KG1 (cell line): Measurements from ENCODE around the gene EXOC3.

Experiments
- DNase-seq: peaks from one replicate; lab custom pipeline; 2025; lab: John Stamatoyannopoulos, UW

Gene EXOC3

GRCh38 chr5:426392-426976 lies 16.5 kb upstream of the EXOC3 start:
- no peak for DNase-seq

- no peak for DNase-seq
Observed at GRCh38 chr5:427415-428087, 15.4 kb upstream of the EXOC3 start.

GRCh38 chr5:428219-428618 lies 14.8 kb upstream of the EXOC3 start:
- DNase-seq: no peak

DNA sequence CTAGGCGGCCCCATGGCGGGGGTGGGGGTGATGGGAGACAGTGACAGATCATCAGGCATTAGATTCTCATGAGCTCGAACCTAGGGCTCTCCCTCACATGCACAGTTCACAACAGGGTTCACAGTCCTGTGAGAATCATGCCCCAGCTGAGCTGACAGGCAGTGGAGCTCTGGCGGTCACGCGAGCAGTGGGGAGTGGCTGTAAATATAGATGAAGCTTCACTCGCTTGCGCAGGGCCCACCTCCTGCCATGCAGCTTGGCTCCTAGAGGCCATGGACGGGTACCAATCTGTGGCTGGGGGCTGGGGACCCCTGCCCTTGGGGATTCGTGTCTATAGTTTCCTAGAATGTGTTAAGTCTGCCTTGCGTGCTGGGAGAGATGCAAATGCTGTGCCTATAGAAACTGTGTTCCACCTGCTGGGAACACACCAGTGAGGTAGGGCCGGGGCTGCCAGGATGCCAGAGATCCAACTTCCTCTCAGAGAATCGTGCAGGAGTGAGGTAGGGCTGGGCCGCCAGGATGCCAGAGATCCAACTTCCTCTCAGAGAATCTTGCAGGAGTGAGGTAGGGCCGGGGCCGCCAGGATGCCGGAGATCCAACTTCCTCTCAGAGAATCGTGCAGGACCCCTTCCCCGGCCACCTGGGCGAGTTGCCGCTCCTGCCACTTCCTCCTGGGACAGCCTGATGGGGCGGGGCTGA lies 14.1 kb upstream of the EXOC3 start:
- no peak for DNase-seq

DNA sequence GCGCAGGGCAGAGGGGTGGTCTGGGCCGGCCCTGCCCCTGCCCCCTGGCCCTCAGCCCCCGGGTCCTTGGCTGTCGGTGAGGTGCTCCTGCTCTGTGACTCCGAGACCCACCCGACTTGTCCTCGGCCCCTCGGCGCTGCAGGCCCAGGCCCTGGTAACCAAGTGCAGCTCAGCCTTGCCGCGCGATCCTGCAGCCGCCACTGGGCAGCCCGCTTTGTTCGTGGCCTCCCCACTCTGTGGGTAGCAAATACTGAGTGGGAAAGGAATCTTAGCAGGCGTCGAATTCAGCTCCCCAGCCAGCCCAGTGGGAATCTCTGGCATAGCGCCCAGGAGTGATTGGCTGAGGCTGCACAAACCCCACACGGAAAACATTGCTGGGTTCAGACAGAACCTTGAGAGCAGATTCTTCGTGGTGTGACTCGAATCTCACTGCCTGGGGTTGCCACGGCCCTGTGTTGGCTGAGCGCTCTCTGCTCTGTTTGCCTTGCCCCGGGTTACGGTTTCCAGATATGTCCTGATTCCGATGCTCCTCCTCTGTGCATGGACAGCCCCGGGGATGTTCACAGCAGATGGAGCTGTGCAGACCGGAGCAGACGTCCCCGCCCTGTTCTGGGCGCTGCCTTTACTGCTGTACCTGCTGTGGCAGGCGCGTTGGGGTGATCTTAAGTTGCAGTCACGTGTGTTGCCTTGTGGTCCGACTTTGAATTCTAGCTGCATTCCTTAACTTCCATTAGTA lies 13.4 kb upstream of the EXOC3 start:
- no peak for DNase-seq

DNA sequence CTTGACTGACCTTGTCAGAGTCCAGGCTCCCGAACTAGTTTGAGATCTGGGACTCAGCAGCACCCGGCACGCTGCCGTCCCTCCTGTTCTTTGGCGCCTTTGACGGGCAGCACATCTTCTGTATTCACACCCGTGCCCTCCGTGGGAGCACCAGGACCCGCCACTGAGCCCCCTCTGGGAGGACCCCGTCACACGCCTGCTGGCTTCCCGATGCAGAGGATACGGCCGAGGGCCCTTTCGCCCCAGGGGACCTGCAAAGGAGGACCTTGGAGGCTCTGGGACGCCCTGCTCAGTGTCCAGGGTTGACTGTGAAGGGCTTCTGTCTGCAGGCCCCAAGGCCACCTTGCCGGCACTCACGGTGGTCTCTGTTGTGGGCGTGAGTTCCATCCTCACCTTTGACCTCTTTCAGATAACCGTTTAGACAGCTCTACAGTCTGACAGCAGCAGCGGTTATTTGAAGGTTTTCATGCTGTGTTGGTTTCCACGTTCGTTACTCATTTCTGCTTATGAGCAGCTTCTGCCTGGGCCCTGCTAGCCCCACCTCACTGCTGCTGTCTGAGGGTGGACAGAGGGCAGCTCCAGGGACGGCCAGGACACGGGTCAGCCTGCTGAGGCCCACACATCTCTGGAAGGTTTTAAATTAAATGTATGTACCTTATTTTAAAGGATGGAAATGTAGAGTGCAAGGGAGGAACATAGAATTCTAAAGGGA lies 12.6 kb upstream of the EXOC3 start:
- no peak for DNase-seq

- DNase-seq: no peak
Observed at GRCh38 chr5:431001-431710, 11.8 kb upstream of the EXOC3 start.

DNA sequence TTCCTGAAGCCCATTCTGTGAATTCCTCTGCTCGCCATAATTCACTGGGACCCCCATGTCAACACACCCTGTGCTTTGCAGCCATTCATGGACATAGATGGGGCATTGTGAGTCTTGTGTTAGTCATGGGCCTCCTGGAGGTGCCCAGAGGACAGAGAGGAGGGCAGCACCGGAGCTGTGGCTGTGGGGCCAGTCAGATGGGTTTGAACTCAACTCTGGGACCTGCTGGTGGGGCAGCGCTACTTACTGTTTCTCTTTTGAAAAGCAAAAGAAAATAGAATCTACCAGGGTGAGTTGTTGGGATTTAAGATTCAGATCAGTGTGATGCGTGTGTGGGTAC lies 11.3 kb upstream of the EXOC3 start:
- DNase-seq: no peak

- DNase-seq: no peak
Observed at GRCh38 chr5:432201-432927, 10.6 kb upstream of the EXOC3 start.

DNA sequence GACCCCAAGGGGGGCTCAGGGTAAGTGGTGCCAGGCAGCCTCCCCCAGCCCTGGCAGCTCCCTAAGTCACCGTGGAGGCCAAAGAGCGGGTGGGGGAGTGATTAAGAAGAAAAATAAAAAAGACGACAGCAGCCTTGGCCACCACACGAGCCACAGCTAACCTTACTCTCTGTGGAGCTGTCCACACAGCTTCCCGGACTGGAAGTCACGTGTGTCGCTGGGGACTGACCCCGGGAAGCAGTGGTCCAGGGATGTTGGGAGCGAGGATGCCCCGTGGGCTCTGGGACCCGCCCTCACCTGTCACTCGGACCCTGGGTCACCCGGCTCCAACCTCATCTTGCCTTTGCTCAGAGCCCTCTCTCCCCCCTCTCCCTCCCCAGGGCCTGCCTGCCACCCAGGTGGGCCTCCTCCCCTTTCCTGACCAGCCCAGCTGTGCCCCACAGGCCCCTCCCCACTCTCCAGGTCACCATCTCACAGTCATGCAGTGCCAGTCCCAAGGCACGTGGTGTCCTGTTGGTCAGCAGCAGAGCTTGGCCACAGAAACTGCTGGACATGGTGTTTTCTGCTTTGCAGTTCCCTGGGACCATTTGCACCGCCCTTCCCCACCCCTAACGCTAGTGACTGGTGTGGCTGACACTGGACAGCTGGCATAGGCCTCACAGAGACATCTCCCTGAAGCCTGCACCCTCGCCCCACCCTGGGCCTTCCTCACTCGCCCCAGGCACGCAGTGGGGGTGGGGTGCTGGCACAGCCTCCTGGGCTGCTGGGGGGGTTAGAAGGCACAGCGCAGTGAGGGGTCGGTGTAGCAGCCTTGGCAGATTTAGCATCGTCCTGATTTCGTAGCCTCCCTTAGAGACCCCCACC lies 9.8 kb upstream of the EXOC3 start:
- no peak for DNase-seq

DNA sequence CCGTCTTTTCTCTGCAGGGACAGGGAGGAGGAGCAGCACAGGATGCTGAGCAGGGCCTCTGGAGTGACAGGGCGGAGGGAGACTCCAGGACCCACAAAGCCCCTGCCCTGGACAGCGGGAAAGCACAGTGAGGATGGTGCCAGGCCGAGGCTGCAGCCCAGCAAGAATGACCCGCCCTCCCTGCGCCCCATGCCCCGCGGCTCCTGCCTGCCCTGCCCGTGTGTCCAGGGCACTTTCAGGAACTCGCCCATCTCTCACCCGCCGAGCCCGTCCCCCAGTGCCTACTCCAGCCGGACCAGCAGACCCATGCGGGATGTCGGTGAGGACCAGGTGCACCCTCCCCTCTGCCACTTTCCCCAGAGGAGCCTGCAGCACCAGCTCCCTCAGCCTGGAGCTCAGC lies 9.1 kb upstream of the EXOC3 start:
- DNase-seq: no peak

- DNase-seq: no peak
Observed at GRCh38 chr5:434443-435146, 8.4 kb upstream of the EXOC3 start.

- no peak for DNase-seq
Observed at GRCh38 chr5:435156-435790, 7.7 kb upstream of the EXOC3 start.

DNA sequence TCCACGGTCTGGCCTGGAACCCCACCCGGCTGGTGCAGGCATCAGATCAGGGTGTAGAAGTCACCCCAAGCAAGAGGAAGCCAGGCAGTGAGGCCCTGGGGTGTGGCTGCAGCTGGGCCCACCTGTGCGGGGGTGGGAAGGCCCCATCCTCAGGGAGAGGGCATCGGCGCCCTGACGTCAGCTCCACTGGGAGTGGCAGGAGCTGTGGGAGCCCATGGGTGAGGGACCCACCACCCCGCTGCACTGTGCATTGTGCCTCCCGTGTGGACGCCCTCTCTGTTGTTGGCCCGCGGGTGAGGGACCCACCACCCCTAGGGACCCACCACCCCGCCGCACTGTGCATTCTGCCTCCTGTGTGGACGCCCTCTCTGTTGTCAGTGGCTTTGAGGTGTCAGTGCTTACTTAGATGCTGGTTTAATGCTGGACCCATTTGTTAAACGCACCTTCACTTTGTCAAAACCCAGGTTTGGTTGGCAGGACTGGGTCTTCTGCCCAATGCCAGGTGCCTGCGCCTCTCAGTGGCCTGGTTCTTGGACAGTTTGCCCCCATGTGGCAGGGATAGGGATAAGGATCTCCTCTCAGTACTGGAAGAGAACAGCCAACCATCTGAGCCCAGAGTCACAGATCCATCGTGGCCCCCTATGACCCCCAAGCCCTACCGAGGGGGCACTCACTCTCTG lies 6.9 kb upstream of the EXOC3 start:
- no peak for DNase-seq

DNA sequence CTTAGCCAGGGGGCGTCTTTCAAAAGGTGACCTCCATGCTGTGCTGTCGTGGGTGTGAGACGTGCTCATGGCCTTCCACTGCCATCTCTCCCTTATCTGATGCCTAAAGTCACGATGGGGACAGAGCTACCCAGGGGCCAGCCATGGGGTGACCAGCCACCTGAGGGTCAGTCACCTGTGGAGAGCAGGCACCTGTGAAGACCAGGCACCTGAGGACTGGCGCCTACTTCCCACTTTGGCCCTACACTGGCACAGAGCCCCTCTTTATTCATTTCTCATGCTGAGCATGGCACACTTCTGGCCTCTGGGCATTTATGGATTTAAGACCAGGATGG lies 6.4 kb upstream of the EXOC3 start:
- no peak for DNase-seq

GRCh38 chr5:437281-437771 lies 5.7 kb upstream of the EXOC3 start:
- no peak for DNase-seq

GRCh38 chr5:438481-438981 lies 4.4 kb upstream of the EXOC3 start:
- no peak for DNase-seq

DNA sequence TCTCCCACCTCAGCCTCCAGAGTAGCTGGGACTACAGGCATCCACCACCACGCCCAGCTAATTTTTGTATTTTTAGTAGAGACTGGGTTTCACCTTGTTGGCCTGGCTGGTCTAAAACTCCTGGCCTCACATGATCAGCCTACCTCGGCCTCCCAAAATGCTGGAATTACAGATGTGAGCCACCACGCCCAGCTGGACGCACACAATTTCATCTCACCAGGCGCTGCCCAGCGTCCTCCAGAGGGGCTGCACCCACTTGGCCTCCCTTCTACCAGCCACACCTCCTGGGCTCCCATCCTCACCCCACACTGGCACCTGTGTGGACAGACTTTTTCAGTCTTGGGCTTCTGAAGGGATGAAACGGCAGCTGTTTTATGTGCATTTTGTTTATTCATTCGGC lies 3.8 kb upstream of the EXOC3 start:
- no peak for DNase-seq
